Astrocyte (in vitro differentiated cells and primary cell): ENCODE measurements around the gene CACNA1C. TPM values are rescaled to one million over a fixed set of nuclear protein-coding genes. Genes with fewer than 3 reads are reported as not detected.

Experiments used
- DNase-seq: peaks from one replicate; pipeline ENCODE4 v3.0.0-alpha.2; 2010; ENCODE audit warnings: low read depth
- FAIRE-seq: peaks from 2 replicates; lab custom pipeline; 2011; peaks lifted over from hg19 to GRCh38; lab: Jason Lieb, UNC
- H2AFZ ChIP-seq: 2 replicates; pipeline ENCODE4 v1.6.0; 2012; ENCODE audit warnings: low read depth, low read length, inconsistent platforms
- H3K27ac ChIP-seq: 2 replicates; pipeline ENCODE4 v1.5.1; 2011; ENCODE audit warnings: low read depth, low read length, inconsistent platforms
- H3K27me3 ChIP-seq: 2 replicates; pipeline ENCODE4 v1.6.0; 2011; ENCODE audit warnings: low read length, inconsistent platforms; ENCODE audit not compliant: insufficient read depth
- H3K36me3 ChIP-seq: 2 replicates; pipeline ENCODE4 v1.5.1; 2011; ENCODE audit warnings: low read length, inconsistent platforms; ENCODE audit not compliant: insufficient read depth
- H3K4me1 ChIP-seq: 2 replicates; pipeline ENCODE4 v1.5.1; 2011; ENCODE audit warnings: low read length, inconsistent platforms; ENCODE audit not compliant: insufficient read depth
- H3K4me2 ChIP-seq: 2 replicates; pipeline ENCODE4 v1.6.0; 2012; ENCODE audit warnings: low read length, inconsistent platforms
- H3K4me3 ChIP-seq: 2 replicates; pipeline ENCODE4 v1.5.1; 2011; ENCODE audit warnings: low read depth, mild to moderate bottlenecking, low read length, inconsistent platforms; ENCODE audit not compliant: insufficient read depth
- H3K79me2 ChIP-seq: 2 replicates; pipeline ENCODE4 v1.6.0; 2012; ENCODE audit warnings: mild to moderate bottlenecking, low read length, inconsistent platforms; ENCODE audit not compliant: insufficient read depth
- H3K9ac ChIP-seq: 2 replicates; pipeline ENCODE4 v1.6.0; 2012; ENCODE audit warnings: mild to moderate bottlenecking, low read length, inconsistent platforms
- H3K9me3 ChIP-seq: 2 replicates; pipeline ENCODE4 v1.5.1; 2012; ENCODE audit warnings: low read depth, mild to moderate bottlenecking, low read length, inconsistent platforms; ENCODE audit not compliant: insufficient read depth
- H4K20me1 ChIP-seq: 2 replicates; pipeline ENCODE4 v1.6.0; 2012; ENCODE audit warnings: low read length, inconsistent platforms; ENCODE audit not compliant: insufficient read depth
- H3K27ac Mint-ChIP-seq: one replicate; pipeline ENCODE4 v1.8.0; 2021; ENCODE audit warnings: mild to moderate bottlenecking, mixed read lengths; ENCODE audit not compliant: unreplicated experiment
- H3K27me3 Mint-ChIP-seq: one replicate; pipeline ENCODE4 v1.8.0; 2021; ENCODE audit warnings: low read depth, mixed read lengths; ENCODE audit not compliant: unreplicated experiment
- H3K36me3 Mint-ChIP-seq: one replicate; pipeline ENCODE4 v1.8.0; 2021; ENCODE audit warnings: low read depth, mixed read lengths; ENCODE audit not compliant: unreplicated experiment
- H3K4me1 Mint-ChIP-seq: one replicate; pipeline ENCODE4 v1.8.0; 2021; ENCODE audit warnings: low read depth, mixed read lengths; ENCODE audit not compliant: unreplicated experiment
- H3K4me3 Mint-ChIP-seq: one replicate; pipeline ENCODE4 v1.8.0; 2021; ENCODE audit warnings: mild to moderate bottlenecking, moderate library complexity, mixed read lengths; ENCODE audit not compliant: unreplicated experiment
- H3K9me3 Mint-ChIP-seq: one replicate; pipeline ENCODE4 v1.8.0; 2021; ENCODE audit warnings: mild to moderate bottlenecking, mixed read lengths; ENCODE audit not compliant: unreplicated experiment
- CTCF ChIP-seq: IDR thresholded peaks from 2 replicates; pipeline ENCODE4 v1.5.1; 2011; ENCODE audit warnings: low read depth, mild to moderate bottlenecking, inconsistent platforms, low read length, moderate library complexity; ENCODE audit not compliant: insufficient read depth
- EZH2 ChIP-seq: IDR thresholded peaks from 2 replicates; pipeline ENCODE4 v1.6.1; 2012; ENCODE audit warnings: mild to moderate bottlenecking, low read length, inconsistent platforms; ENCODE audit not compliant: insufficient read depth
- total RNA-seq: library from RNA; stranded (reverse); gene quantifications from 2 replicates; pipeline ENCODE4 v1.2.1, GENCODE V29; 2021

Gene CACNA1C
- total RNA-seq, 1 donor from 2014 or later: 2.1 TPM

- Histone ChIP-seq H3K79me2 (no peaks in the 10 kb centered on the region), H3K9ac (no peak overlapping the region), H4K20me1 (no peaks in the 10 kb centered on the region), H3K4me3 (no peak overlapping the region), H3K4me1 (no peaks in the 10 kb centered on the region), H3K4me2 (no peak overlapping the region), H2AFZ (no peak overlapping the region), H3K36me3 (no peaks in the 10 kb centered on the region), H3K27me3 (peaks cover 9% of the 10 kb centered on the region), H3K9me3 (no peaks in the 10 kb centered on the region), H3K27ac (no peak overlapping the region)
- H3K27me3 Mint-ChIP-seq: peaks cover 34% of the 10 kb centered on the region
- H3K27ac Mint-ChIP-seq: no peak overlapping the region
- TF ChIP-seq EZH2 (no peak), CTCF (no peak)
- no peaks in the 10 kb centered on the region for H3K9me3 Mint-ChIP-seq
- DNase-seq (no peak), FAIRE-seq (no peak)
- no peaks in the 10 kb centered on the region for H3K36me3 Mint-ChIP-seq
- no peaks in the 10 kb centered on the region for H3K4me1 Mint-ChIP-seq
- H3K4me3 Mint-ChIP-seq: no peak overlapping the region
These were observed 352.3 kb downstream of the CACNA1C start for GRCh38 chr12:2405039-2405438.

GRCh38 chr12:2406903-2407302, 354.1 kb downstream of the CACNA1C start:
- DNase-seq (no peak), FAIRE-seq (no peak)
- no peak overlapping the region for H2AFZ ChIP-seq
- Mint-ChIP-seq H3K4me1 (no peaks in the 10 kb centered on the region), H3K4me3 (no peak overlapping the region), H3K27me3 (peaks cover 39% of the 10 kb centered on the region), H3K9me3 (no peaks in the 10 kb centered on the region), H3K36me3 (no peaks in the 10 kb centered on the region), H3K27ac (no peak overlapping the region)
- H3K27ac ChIP-seq: no peak overlapping the region
- no peaks in the 10 kb centered on the region for H3K9me3 ChIP-seq
- H3K36me3 ChIP-seq: no peaks in the 10 kb centered on the region
- H3K4me3 ChIP-seq: no peak overlapping the region
- no peaks in the 10 kb centered on the region for H4K20me1 ChIP-seq
- H3K79me2 ChIP-seq: no peaks in the 10 kb centered on the region
- no peak for TF ChIP-seq CTCF
- TF ChIP-seq EZH2: no peak
- H3K27me3 ChIP-seq: peaks cover 9% of the 10 kb centered on the region
- no peaks in the 10 kb centered on the region for H3K4me1 ChIP-seq
- H3K4me2 ChIP-seq: no peak overlapping the region
- no peak overlapping the region for H3K9ac ChIP-seq

GRCh38 chr12:2408262-2408661, 355.5 kb downstream of the CACNA1C start:
- H3K4me2 ChIP-seq: no peak overlapping the region
- H4K20me1 ChIP-seq: no peaks in the 10 kb centered on the region
- Mint-ChIP-seq H3K27ac (no peak overlapping the region), H3K9me3 (no peaks in the 10 kb centered on the region), H3K36me3 (no peaks in the 10 kb centered on the region), H3K4me3 (no peak overlapping the region), H3K4me1 (no peaks in the 10 kb centered on the region), H3K27me3 (peaks cover 44% of the 10 kb centered on the region)
- DNase-seq: no peak
- peaks cover 9% of the 10 kb centered on the region for H3K27me3 ChIP-seq
- no peak for TF ChIP-seq CTCF
- TF ChIP-seq EZH2: no peak
- H3K36me3 ChIP-seq: no peaks in the 10 kb centered on the region
- no peaks in the 10 kb centered on the region for H3K4me1 ChIP-seq
- H3K27ac ChIP-seq: no peak overlapping the region
- FAIRE-seq: no peak
- H3K79me2 ChIP-seq: no peaks in the 10 kb centered on the region
- H3K9me3 ChIP-seq: no peaks in the 10 kb centered on the region
- no peak overlapping the region for H2AFZ ChIP-seq
- no peak overlapping the region for H3K9ac ChIP-seq
- H3K4me3 ChIP-seq: no peak overlapping the region
